Vagina (tissue), 2 donors: ENCODE data around the gene ZMIZ1. TPM values are rescaled to one million over a fixed set of nuclear protein-coding genes. Genes with fewer than 3 reads are reported as not detected.

Experiments
- DNase-seq, 2 donors: peaks; one replicate each; pipeline ENCODE4 v3.0.0-alpha.2; 2017; ENCODE audit errors: extremely low spot score in 2 of 2
- H3K27ac ChIP-seq: fragments of 200-600 bp; sonication (generic); one replicate; pipeline ENCODE4 v1.5.1; 2019
- H3K27me3 ChIP-seq: fragments of 200-600 bp; sonication (generic); one replicate; pipeline ENCODE4 v1.5.1; 2019
- H3K36me3 ChIP-seq, 2 donors: fragments of 200-600 bp; sonication (generic); one replicate each; pipeline ENCODE4 v1.5.1; 2017 to 2019
- H3K4me1 ChIP-seq: fragments of 200-600 bp; sonication (generic); one replicate; pipeline ENCODE4 v1.5.1; 2019
- H3K4me3 ChIP-seq, 2 donors: fragments of 200-600 bp; sonication (generic); 1 replicate in 1 of 2; 2 replicates in 1 of 2; pipeline ENCODE4 v1.5.1; 2016 to 2019
- H3K9me3 ChIP-seq: fragments of 200-600 bp; sonication (generic); one replicate; pipeline ENCODE4 v1.5.1; 2019
- CTCF ChIP-seq, 3 experiments: fragments of 450-650 bp in 2 of 3; fragments of 200-600 bp in 1 of 3; sonication (generic) in 1 of 3; IDR thresholded peaks; one replicate each; pipeline ENCODE4 v1.5.1; 2017 to 2019; ENCODE audit warnings: antibody characterized with exemption in 3 of 3, mild to moderate bottlenecking in 2 of 3, moderate library complexity in 2 of 3
- POLR2A ChIP-seq, 2 donors: fragments of 450-650 bp; IDR thresholded peaks; one replicate each; pipeline ENCODE4 v1.6.1; 2017; ENCODE audit warnings: antibody characterized with exemption in 2 of 2, mild to moderate bottlenecking in 2 of 2, moderate library complexity in 2 of 2
- POLR2AphosphoS5 ChIP-seq, 2 donors: sonication (generic); formaldehyde crosslinking; IDR thresholded peaks; one replicate each; pipeline ENCODE4 v1.9.0; 2017; ENCODE audit warnings: antibody characterized with exemption in 2 of 2, mild to moderate bottlenecking in 2 of 2, low read depth in 1 of 2; ENCODE audit not compliant: insufficient read depth in 1 of 2
- intact Hi-C: fragments of 100-400 bp; cut with DNase I; formaldehyde crosslinking; loops from one replicate; pipeline ENCODE4 v1.15.1; 2023
- total RNA-seq: library from RNA; depleted of rRNA; stranded (reverse); fragments of >200 nt; gene quantifications from one replicate; pipeline ENCODE4 v1.2.3, GENCODE V29; 2016

ZMIZ1 gene
- total RNA-seq, 1 donor from 2014 or later, result 61.4 TPM

- peaks cover 0 to 23% of the 10 kb centered on the region in 2 donors for H3K36me3 ChIP-seq
- H3K27me3 ChIP-seq, result no peaks in the 10 kb centered on the region
- intact Hi-C loops, result no loop called here
- H3K4me3 ChIP-seq, result no peak overlapping the region
- peaks cover 12% of the 10 kb centered on the region for H3K4me1 ChIP-seq
- no peak for TF ChIP-seq POLR2A (IDR thresholded peaks at IDR 0.05)
- TF ChIP-seq CTCF (IDR thresholded peaks at IDR 0.05), result no peak
- TF ChIP-seq POLR2AphosphoS5 (IDR thresholded peaks at IDR 0.05; ENCODE audit: insufficient read depth in 1 of 2, low read depth in 1 of 2), result no peak
- H3K9me3 ChIP-seq, result no peaks in the 10 kb centered on the region
- no peak overlapping the region for H3K27ac ChIP-seq
- DNase-seq, result no peak
These were observed 141.1 kb downstream of the ZMIZ1 start for GRCh38 chr10:79209831-79210230.

- peaks cover 12% of the 10 kb centered on the region for H3K4me1 ChIP-seq
- H3K9me3 ChIP-seq, result no peaks in the 10 kb centered on the region
- peaks cover 0 to 26% of the 10 kb centered on the region in 2 donors for H3K36me3 ChIP-seq
- H3K4me3 ChIP-seq, result no peak overlapping the region
- no peak for TF ChIP-seq POLR2AphosphoS5 (IDR thresholded peaks at IDR 0.05; ENCODE audit: insufficient read depth in 1 of 2, low read depth in 1 of 2)
- no peak for TF ChIP-seq CTCF (IDR thresholded peaks at IDR 0.05)
- TF ChIP-seq POLR2A (IDR thresholded peaks at IDR 0.05), result no peak
- no peak overlapping the region for H3K27ac ChIP-seq
- no peak for DNase-seq
- H3K27me3 ChIP-seq, result no peaks in the 10 kb centered on the region
- intact Hi-C loops, result no loop called here
These were observed 141.9 kb downstream of the ZMIZ1 start for GRCh38 chr10:79210672-79211071.

GRCh38 chr10:79211616-79212015, 142.8 kb downstream of the ZMIZ1 start:
- Histone ChIP-seq H3K9me3 (no peaks in the 10 kb centered on the region), H3K36me3 (peaks cover 0 to 35% of the 10 kb centered on the region in 2 donors)

GRCh38 chr10:79215531-79215930, 146.8 kb downstream of the ZMIZ1 start:
- Histone ChIP-seq H3K27ac (no peak overlapping the region), H3K9me3 (no peaks in the 10 kb centered on the region), H3K36me3 (peaks cover 0 to 28% of the 10 kb centered on the region in 2 donors), H3K4me1 (peaks cover 19% of the 10 kb centered on the region), H3K27me3 (no peaks in the 10 kb centered on the region), H3K4me3 (no peak overlapping the region)
- intact Hi-C loops, result no loop called here
- no peak for DNase-seq
- TF ChIP-seq POLR2A (IDR thresholded peaks at IDR 0.05) (no peak), POLR2AphosphoS5 (IDR thresholded peaks at IDR 0.05; ENCODE audit: insufficient read depth in 1 of 2, low read depth in 1 of 2) (no peak), CTCF (IDR thresholded peaks at IDR 0.05) (no peak)

More at GRCh38 chr10:79211616-79212015, 142.8 kb downstream of the ZMIZ1 start:
- Histone ChIP-seq H3K4me3 (no peak overlapping the region), H3K4me1 (peaks cover 4% of the 10 kb centered on the region), H3K27ac (no peak overlapping the region), H3K27me3 (no peaks in the 10 kb centered on the region)
- TF ChIP-seq POLR2A (IDR thresholded peaks at IDR 0.05), result no peak
- DNase-seq, result no peak
- intact Hi-C loops, result no loop called here

GRCh38 chr10:79219322-79219957, 150.7 kb downstream of the ZMIZ1 start:
- Histone ChIP-seq H3K27me3 (no peaks in the 10 kb centered on the region), H3K27ac (peak overlapping the region; percentile 22), H3K4me1 (peaks cover 58% of the 10 kb centered on the region), H3K4me3 (no peak overlapping the region), H3K9me3 (no peaks in the 10 kb centered on the region), H3K36me3 (peaks cover 0 to 28% of the 10 kb centered on the region in 2 donors)
- intact Hi-C loops, result no loop called here
- DNase-seq, result no peak
- no peak for TF ChIP-seq POLR2AphosphoS5 (IDR thresholded peaks at IDR 0.05; ENCODE audit: insufficient read depth in 1 of 2, low read depth in 1 of 2)
- no peak for TF ChIP-seq CTCF (IDR thresholded peaks at IDR 0.05)
